GM03348 (cell line): ENCODE results near the gene REXO1.

ENCODE experiments used
- DNase-seq: peaks from one replicate; pipeline ENCODE4 v3.0.0; 2012; ENCODE audit warnings: low spot score

REXO1 gene

DNA sequence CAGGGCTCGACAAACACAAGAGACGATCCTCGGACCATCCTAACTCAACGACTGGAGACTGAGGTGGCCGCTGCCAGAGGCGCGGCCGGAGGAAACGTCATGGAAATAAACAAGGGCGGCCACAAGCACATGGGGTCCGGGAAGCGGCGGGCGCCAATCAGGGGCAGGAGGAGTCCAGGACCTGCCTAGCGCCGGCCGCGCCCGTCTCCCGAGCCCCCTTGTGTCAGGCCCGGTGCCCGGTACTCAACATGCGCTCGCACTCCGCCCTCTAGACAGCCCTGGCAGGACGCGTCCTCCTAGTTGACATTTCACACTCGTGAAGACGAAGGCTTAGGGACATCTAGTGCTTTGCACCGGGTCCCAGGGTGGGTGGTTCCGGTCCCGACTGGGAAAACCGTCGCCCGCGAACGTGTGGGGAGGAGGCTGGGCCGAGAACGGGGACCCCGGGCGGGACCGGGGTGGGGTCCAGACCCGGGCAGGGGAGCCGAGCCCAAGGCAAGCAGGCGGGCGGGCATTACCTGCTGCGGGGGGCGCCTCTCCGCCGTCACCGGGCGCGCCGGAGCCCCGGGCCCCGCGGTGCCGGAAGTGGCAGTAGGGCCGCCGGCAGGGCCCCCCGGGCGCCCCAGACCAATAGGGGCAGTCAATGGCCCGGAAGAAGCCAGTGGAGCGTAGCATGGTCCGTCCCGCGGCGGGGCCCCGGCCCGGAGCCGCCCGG is 442 bp downstream of the REXO1 start:
- DNase-seq, result peak; percentile 65

DNA sequence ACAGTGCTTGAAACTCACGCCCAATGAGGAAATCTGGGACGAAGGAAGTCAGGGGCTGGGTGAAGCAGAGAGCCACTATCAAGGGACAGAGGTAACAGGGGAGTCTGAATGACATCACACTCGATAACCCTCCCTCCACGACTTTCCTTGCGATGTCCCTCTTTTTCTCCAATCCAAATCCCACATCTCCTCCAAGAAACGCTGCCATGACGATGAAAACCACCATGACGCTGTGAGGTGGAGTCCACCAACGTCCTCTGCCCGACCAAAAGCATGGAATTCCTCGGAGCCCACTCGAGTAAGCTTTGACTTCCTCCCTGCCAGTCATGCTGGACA is 967 bp downstream of the REXO1 start:
- DNase-seq, result no peak

DNA sequence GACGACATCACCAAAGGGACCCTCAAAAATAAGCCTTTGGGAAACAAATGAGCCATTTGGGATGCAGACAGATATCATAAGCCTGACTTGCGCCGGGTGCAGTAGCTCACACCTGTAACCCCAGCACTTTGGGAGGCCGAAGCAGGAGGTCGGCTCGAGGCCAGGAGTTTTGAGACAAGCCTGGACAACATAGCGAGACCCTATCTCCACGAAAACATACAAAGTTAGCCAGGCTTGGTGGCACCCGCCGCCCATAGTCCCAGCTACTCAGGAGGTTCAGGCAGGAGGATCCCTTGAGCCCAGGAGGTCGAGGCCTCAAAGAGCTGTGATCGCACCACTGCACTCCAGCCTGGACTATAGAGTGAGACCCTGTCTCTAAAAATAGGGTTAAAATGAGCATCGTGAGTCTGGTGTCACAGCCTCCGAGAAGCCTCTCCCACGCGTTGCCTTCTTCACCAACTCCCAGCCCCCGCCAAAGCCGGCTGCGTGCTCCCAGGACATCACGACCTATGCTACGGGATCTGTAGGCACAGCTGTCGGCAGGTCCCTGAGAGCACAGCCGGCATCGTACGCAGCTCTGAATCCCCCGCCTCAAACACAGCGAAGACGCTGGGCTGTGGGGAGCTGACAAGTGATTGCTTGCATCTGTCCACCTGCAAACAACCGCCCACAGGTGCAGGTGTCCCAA is 1.6 kb downstream of the REXO1 start:
- DNase-seq, result no peak

DNA sequence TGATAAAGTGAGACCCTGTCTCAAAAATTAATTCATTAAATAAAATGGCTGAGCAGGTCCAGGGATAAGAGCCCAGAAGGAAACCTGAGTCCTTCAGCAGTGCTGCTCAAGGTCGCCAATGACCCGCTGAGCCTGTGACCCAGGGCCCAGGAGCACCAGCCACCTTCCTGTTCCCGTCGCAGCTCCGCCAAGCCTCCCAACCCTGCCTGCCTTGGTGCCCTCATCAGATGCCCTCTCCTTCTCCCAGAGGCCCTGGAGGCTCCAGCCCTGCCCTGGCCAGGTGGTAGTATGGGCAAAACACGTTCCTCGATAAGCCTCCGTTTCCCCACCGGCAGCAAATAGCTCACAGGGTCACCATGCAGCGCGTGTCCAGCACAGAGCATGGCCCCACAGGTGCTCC is 2.6 kb downstream of the REXO1 start:
- no peak for DNase-seq

DNA sequence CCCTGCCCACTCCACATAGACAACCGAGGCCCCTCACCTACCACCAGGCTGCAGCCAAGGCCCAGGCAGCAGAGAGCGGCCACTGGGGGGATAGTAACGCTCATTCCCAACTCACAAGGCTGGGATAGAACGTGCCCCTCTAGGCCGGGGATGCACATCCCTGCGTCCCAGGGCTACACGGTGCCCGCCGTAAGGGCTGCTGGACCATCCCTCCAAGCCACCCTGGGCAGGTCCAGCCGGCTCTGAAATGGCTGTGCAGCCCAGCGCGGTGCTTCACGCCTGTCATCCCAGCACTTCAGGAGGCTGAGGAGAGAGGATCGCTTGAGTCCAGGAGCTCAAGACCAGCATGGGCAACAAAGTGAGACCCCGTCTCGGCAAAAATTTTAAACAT is 3.2 kb downstream of the REXO1 start:
- DNase-seq, result no peak

DNA sequence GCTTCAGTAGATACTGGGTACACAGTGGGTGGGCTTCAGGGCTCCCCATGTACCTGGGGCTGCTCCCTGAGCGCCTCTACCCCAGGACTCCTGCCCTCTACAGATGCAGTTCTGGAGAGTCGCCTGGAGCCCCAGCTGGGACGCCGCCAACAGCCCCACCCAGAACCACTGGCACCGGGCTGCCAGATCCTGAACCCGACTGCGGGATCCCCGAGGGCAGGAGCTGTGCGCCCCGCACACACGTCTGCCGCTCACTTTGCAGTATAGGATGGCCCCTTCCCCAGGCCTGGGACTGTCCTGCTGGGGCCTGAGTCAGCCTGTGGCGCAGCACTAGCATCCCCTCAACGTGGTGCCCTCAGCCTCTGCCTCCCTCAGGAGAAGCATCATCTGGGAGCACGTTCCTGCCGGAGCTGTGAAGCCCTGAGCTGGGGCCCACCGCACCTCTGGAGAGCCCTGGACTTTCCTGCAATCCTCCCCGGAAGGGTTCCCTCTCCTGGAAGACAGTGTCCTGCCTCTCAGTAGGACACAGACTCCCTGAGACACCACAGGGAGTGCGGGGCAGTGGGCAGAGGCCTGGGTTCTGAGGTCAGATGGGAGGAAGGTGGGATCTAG is 3.7 kb downstream of the REXO1 start:
- DNase-seq, result no peak

DNA sequence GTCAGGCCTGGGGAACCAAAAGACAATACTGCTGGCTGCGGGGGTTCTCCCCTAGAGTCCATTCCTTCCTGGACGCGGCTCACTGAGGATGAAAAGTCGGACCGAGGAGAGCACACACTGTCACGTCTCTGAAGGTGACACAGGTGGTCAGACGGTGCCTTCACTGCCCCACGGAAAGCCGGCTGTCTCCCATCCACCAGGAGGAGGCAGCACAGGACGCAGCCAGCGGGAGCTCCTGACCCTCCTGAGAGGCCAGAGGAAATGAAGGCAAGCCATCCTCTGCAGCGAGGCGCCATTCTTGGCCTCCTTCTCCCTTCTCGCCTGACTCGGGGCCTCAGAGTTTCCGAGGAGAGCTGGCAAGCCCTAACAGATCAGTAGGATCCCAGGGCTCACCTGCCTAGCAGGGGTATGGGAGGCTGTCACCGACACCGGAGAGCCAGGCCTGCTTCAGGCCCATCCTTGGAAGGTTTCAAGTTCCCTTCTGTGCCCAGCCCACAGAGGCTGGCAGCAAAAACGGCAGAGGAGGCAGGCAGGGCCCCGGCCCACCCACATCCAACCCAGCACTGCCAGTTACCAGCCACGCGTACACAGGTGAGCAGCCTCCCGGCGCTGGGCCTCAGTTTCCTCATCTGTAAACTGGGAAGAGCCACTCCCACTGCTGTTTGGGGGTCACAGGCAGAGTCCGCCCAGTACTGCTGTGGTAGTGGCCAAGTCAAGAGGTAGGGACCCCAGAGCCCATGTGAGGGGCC is 4.5 kb downstream of the REXO1 start:
- DNase-seq, result no peak

DNA sequence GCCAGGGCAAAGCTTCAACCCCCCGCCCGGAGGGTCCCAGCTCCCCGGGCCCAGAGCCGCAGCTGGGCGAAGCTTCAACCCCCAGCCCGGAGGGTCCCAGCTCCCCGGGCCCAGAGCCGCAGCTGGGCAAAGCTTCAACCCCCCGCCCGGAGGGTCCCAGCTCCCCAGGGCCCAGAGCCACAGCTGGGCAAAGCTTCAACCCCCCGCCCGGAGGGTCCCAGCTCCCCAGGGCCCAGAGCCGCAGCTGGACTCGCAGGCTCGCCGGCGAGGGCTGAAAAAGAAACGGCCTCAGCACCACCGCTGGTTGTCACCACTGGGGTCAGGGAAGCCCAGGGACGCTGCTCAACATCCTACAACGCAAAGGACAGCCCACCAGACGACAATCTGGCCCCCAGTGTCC is 5.2 kb downstream of the REXO1 start:
- no peak for DNase-seq

DNA sequence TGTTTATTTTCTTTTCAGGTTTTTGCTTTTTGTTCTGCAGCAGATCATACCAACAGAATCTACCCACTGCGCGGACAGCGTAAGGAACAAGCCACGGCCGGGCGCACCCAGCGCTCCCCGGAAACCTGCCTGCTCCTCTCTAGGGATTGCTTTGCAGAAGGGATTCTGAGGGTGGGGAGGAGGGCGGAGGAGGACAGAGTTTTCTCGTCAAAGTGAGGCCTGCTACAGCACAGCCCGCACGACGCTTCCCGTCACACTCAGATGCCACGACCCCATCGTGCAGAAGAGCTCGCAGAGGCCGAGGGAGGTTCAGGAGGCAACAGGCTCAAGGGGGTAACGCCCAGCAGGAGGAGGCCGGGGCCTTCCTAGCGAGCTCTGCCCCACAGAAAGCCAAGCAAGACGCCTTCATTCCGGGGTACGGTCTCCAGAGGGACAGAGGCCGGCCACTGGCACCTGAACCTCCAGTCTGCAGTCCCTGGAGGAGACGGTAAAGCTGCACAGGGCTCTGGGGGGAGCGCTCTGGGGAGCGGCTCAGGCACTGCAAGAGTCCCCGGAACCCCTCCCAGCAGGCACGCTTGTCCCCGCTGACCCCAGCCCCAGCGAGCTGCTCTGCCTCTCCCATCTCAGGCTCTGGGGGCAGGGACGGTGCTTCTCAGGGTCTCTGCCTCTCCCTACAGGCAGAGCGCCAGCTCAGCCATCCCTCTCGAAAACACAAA is 6.9 kb downstream of the REXO1 start:
- no peak for DNase-seq

DNA sequence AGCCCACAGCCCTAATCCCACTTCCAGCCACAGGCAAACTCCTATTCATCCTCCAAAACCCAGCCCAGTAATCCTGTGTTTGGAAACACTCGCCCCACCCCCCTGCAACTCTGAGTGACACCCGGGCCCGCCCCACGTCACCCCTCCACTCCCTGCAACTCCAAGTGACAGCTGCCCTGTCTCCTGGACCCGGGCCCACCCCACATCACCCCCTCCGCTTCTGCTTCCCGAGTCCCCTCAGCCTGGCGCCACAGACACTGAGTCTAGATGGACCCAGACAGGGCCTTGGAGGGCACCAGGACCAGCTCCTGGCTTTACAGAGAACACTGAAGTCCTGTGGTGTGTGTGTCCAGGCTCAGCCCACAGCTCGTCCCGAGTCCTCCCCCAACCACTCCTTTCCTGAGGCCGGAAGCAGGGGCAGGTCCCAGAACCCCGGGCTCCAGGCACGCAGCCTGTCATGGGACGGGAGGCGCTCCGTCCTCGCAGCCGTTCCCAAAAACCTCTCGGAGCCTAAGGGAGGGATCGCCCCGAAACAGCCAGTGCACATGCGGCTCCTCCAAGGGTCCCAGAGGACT is 7.7 kb downstream of the REXO1 start:
- DNase-seq, result no peak

DNA sequence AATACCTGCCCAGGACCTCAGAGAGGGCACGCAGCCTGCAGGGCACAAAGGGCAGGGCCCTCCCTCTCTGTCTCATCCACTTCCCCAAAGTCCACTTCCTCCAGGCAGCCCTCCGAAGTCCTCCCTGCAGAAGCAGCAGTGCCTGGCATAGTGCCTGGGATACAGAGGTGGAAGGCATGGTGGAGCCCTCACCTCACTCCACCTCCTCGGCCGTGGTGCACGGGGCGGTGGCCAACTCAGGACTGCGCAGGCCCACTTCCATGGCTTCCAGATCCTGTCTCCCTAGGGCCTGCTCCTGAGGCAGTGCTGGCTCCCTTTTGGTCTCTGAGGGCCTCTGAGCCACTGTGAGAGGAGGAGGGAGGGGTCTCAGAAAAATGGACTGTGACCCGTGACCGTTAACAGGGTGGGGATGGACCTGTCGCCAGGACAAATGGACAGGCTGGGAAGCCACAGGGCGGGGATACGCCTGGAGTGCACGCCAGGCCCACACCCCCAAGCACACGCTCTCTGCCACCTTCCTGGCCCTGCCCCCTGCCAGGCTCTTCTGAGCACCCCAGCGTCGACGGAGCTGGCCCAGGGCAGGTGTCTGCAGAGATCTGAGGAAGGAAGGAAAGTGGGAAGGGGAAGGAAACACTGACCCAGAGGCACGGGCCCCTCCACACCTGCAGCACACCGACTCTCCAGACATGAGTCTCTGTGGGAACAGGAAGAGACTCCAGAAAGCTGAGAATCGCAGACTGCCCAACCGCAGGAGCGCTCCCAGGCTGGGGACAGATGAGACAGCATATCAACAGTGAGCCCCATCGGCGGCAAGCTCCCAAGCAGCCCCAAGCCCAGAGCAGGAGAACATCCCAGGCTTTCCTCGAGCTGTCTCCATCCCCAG is 8.4 kb downstream of the REXO1 start:
- no peak for DNase-seq

DNA sequence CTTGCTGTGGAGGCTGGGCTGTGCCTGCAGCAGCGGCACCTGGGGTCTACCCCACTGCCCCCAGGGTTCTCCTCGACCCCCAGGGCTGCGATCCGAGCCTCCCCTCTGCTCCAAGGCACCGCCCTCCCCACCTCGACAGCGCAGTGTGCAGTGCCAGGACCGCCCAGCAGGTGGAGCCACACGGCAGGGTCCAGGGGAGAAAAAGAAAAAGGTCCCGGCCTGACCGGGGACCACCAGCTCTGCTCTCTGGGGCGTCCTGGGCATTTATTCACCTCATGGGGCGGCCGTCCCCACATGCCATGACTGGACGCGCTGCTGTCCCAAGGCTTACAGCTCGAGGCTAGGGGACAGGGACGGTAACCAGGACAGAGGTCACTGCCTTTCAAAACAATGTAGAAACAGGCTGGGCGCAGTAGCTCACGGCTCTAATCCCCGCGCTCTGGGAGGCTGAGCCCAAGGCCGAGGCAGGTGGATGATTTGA is 10.6 kb downstream of the REXO1 start:
- peak; percentile 86 for DNase-seq

DNA sequence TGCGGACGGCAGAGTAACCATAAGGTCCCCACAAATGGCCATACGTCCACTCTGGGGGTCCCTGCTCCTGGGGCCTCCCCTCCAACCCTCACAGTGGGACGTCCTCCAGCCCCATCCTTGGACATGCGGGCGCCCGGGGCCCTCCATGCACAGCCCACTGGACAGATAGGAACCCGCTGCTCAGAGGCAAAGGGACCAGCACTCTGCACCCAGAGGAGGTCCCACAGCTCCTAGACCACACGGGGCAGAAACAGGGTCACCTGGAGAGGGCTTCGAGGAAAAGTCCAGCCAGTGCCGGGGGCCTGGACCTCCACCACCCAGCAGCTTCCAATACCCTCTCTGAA is 11.1 kb downstream of the REXO1 start:
- no peak for DNase-seq

DNA sequence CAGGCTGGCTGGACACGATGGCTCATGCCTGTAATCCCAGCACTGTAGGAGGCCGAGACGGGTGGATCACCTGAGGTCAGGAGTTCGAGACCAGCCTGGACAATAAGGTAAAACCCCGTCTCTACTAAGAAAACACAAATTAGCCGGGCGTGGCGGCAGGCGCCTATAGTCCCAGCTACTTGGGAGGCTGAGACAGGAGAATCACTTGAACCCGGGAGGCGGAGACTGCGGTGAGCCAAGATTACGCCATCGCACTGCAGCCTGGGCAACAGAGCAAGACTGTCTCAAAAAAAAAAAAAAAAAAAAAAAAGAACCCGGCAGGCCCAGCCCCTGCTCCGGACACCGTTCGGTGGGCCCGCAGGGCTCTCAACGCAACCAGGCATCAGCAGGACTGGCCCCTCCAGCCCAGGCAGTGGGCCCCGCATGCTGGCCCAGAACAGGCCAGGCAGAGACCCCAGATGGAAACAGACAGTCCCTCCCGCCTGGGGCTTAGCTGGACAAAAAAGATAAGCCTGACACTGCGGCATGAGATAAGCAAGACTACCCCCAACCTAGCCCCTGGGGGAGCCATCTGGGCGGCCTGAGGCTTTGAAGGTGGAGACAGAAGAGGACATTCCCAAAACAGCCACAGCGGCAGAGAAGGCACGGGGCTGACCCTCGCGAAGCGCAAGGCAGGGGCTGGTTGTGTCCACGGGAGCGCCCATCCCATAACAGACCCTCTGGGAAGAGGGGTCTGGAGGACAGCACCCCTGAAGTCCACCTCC is 11.6 kb downstream of the REXO1 start:
- DNase-seq, result no peak

DNA sequence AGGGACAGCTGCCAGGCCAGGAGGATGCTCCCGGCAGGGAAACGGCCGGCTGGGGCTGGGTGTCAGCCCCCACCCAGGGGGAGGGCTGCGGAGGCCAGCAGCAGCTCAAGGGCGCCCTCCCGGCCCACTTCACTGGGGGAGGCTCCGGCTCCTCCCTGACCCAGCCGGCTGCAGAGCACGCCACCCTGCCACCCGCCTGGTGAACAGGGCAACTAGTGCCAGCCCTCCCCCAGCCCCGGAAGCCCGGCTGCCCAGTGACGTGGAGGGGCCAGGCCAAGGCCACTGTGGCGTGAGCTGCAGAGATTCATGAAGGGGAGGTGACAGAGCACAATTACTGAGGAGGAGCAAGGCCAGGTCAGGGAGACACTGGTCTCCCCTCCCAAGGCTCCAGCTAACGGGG is 14.7 kb downstream of the REXO1 start:
- no peak for DNase-seq

DNA sequence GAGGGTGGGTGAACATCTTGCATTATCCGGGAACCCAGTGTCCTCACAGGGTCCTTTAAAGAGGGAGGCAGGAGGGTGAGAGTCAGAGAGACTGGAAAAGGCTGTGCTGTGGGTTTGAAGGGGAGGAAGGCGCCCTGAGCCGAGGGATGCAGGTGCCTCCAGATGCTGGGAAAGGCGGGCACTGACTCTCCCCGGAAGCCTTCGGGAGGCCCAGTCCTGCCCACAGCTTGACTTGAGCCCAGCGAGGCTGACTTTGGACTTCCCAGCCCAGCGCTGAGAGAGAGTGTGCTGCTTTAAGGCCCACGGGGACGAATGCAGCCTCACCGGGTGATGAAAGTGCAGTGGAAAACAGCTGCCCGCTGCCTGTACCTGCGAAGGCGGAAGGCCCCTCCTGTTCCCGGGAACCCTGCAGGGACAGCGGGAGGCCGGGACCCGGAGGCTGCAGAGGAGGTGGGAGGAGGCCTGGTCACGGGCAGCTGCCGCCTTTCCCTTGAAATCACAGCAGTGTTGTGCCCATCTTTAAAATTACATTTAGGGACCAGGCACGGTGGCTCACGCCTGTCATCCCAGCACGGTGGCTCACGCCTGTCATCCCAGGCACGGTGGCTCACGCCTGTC is 16.1 kb downstream of the REXO1 start:
- DNase-seq, result no peak

DNA sequence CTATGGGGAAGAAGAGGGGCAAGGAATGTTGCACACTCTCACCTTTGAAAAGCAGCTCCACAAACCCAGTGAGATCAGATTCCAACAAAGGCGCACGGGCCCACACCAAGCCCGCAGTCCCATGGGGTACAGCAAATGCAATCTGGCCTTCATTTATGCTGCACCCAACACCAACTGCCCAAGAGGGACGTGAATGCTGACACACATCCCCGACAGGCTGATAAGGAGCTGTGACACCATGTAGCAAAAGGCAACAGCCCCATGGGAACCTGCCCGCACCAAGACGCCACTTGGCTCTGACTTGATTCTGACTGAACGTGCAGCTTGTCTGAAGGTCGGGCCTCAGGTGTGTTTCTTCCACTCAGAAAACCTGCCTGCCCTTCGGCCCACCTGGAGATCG is 17.3 kb downstream of the REXO1 start:
- DNase-seq, result no peak

DNA sequence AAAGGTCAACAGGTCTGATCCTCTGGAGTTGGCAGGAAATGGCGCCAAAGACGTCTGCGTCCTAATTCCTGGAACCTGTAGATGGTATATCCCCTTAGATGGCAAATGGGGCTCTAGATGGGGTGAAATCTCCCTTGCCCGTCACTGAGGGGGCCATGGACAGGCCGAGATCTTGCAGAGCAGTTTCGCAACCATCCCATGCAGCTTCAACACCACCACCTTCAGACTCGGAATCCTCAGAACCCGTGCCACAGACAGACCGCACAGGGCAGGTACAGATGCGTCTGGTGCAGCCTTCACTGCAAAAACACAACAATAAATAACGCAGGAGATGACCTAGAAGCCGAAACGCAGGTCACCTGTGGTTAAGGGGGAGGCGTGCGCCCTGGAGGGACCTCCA is 17.7 kb downstream of the REXO1 start:
- DNase-seq, result no peak

DNA sequence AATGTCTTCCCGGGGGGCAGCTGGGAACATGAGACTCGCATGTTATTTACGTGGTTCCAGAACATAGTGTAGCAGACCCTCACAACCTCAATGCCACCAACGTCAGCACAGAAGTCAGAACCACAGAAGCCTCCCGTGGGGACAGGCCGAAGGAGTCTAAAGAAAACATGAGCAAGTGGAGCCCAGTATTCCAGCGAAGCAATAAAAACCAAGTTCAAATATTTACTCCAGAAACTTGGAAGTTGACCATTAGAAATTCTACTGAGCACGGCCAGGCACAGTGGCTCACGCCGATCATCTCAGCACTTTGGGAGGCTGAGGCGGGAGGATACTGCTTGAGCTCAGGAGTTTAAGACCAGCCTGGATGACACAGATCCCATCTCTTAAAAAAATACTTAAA is 18.3 kb downstream of the REXO1 start:
- no peak for DNase-seq
